Sigmoid colon (tissue), 7 donors: ENCODE results near the gene STPG1. TPM values are rescaled to one million over a fixed set of nuclear protein-coding genes. Genes with fewer than 3 reads are reported as not detected.

ENCODE experiments used
- DNase-seq: peaks from one replicate; pipeline ENCODE4 v3.0.0-alpha.2; 2019
- H3K27ac ChIP-seq, 4 donors: fragments of 200-600 bp; sonication (generic); one replicate each; pipeline ENCODE4 v1.5.1; 2016 to 2019; ENCODE audit warnings: mild to moderate bottlenecking in 1 of 4
- H3K27me3 ChIP-seq, 3 donors: fragments of 200-600 bp; sonication (generic); one replicate each; pipeline ENCODE4 v1.5.1; 2019; ENCODE audit warnings: mild to moderate bottlenecking in 1 of 3
- H3K36me3 ChIP-seq, 4 donors: fragments of 200-600 bp; sonication (generic); one replicate each; pipeline ENCODE4 v1.5.1; 2016 to 2019
- H3K4me1 ChIP-seq, 4 donors: fragments of 200-600 bp; sonication (generic); one replicate each; pipeline ENCODE4 v1.5.1; 2017 to 2019
- H3K4me3 ChIP-seq, 4 donors: fragments of 200-600 bp; sonication (generic); one replicate each; pipeline ENCODE4 v1.5.1; 2017 to 2019; ENCODE audit warnings: mild to moderate bottlenecking in 2 of 4, moderate library complexity in 1 of 4
- H3K9me3 ChIP-seq, 4 donors: fragments of 200-600 bp in 3 of 4; sonication (generic) in 3 of 4; one replicate each; pipeline versions ENCODE4 v1.5.1 to v1.6.1; 2013 to 2019
- EP300 ChIP-seq, 4 donors: sonication (generic); formaldehyde crosslinking; IDR thresholded peaks; one replicate each; pipeline ENCODE4 v1.6.1; 2017; ENCODE audit warnings: antibody characterized with exemption in 4 of 4
- POLR2A ChIP-seq, 2 donors: fragments of 450-650 bp; IDR thresholded peaks; one replicate each; pipeline ENCODE4 v1.6.1; 2016; ENCODE audit warnings: antibody characterized with exemption in 2 of 2, mild to moderate bottlenecking in 2 of 2, moderate library complexity in 2 of 2
- POLR2AphosphoS5 ChIP-seq, 4 donors: sonication (generic); formaldehyde crosslinking; IDR thresholded peaks; one replicate each; pipeline ENCODE4 v1.6.1; 2017; ENCODE audit warnings: antibody characterized with exemption in 4 of 4
- WGBS, 2 donors: extraction: QIAGEN DNeasy Blood & Tissue Kit; methylation state at CpG; one replicate each; pipeline ENCODE4 v1.1.7; 2013; 5-methylcytosine and 5-hydroxymethylcytosine counted together
- intact Hi-C: fragments of 100-400 bp; cut with DNase I; formaldehyde crosslinking; loops from one replicate; pipeline ENCODE4 v1.15.1; 2023
- polyA plus RNA-seq, 3 donors: library from polyadenylated mRNA; stranded (reverse); fragments of 200-250 nt; gene quantifications; one replicate each; pipeline ENCODE4 v1.2.3, GENCODE V29; 2013
- total RNA-seq, 4 donors: library from RNA; depleted of rRNA; stranded (reverse); fragments of >200 nt; gene quantifications; one replicate each; pipeline ENCODE4 v1.1.0, GENCODE V29; 2016
- TF ChIP-seq, protein P1 (sequence below), 4 experiments: fragments of 450-650 bp in 3 of 4; fragments of 200-600 bp in 1 of 4; IDR thresholded peaks; one replicate each; pipeline ENCODE4 v1.5.1; 2016 to 2019; ENCODE audit warnings: antibody characterized with exemption in 4 of 4, mild to moderate bottlenecking in 3 of 4, moderate library complexity in 2 of 4
- donor health status: healthy with polysubstance abuse.
- donor health status: Bipolar disorder and iron deficiency.
- donor health status: healthy.

Gene STPG1
- total and polyA plus RNA-seq, 7 donors, result 2.3 to 12.7 (median 4.6) TPM

GRCh38 chr1:24323281-24323680 is 90.3 kb downstream of the STPG1 start:
- intact Hi-C loops, result no loop called here
- Histone ChIP-seq H3K27ac (no peak overlapping the region), H3K4me1 (peaks cover 0 to 28% (median 15%) of the 10 kb centered on the region in 4 donors), H3K4me3 (no peak overlapping the region), H3K27me3 (peaks cover 0 to 12% (median 3%) of the 10 kb centered on the region in 3 donors), H3K9me3 (no peaks in the 10 kb centered on the region), H3K36me3 (no peaks in the 10 kb centered on the region)
- no peak for DNase-seq
- no peak for TF ChIP-seq POLR2AphosphoS5 (IDR thresholded peaks at IDR 0.05)
- TF ChIP-seq, protein P1, sequence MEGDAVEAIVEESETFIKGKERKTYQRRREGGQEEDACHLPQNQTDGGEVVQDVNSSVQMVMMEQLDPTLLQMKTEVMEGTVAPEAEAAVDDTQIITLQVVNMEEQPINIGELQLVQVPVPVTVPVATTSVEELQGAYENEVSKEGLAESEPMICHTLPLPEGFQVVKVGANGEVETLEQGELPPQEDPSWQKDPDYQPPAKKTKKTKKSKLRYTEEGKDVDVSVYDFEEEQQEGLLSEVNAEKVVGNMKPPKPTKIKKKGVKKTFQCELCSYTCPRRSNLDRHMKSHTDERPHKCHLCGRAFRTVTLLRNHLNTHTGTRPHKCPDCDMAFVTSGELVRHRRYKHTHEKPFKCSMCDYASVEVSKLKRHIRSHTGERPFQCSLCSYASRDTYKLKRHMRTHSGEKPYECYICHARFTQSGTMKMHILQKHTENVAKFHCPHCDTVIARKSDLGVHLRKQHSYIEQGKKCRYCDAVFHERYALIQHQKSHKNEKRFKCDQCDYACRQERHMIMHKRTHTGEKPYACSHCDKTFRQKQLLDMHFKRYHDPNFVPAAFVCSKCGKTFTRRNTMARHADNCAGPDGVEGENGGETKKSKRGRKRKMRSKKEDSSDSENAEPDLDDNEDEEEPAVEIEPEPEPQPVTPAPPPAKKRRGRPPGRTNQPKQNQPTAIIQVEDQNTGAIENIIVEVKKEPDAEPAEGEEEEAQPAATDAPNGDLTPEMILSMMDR (IDR thresholded peaks at IDR 0.05), result no peak
- no peak for TF ChIP-seq EP300 (IDR thresholded peaks at IDR 0.05)
- no peak for TF ChIP-seq POLR2A (IDR thresholded peaks at IDR 0.05)
- WGBS, 2 donors, result 77 to 94% methylated on average over 2 of the region's 2 CpGs

GRCh38 chr1:24322470-24323177 is 91.0 kb downstream of the STPG1 start:
- peak overlapping the region; percentile 46 to 63 (median 52) for H3K4me3 ChIP-seq
- H3K27ac ChIP-seq, result peak overlapping the region; percentile 15 to 68 (median 60)
- H3K27me3 ChIP-seq, result peaks cover 0 to 19% (median 3%) of the 10 kb centered on the region in 3 donors
- peaks cover 0 to 28% (median 15%) of the 10 kb centered on the region in 4 donors for H3K4me1 ChIP-seq
- no peaks in the 10 kb centered on the region for H3K9me3 ChIP-seq
- intact Hi-C loops, result no loop called here
- no peaks in the 10 kb centered on the region for H3K36me3 ChIP-seq
- WGBS, 2 donors, result 35 to 55% methylated on average over 33 of the region's 33 CpGs
- no peak for TF ChIP-seq POLR2AphosphoS5 (IDR thresholded peaks at IDR 0.05)
- DNase-seq, result no peak

DNA sequence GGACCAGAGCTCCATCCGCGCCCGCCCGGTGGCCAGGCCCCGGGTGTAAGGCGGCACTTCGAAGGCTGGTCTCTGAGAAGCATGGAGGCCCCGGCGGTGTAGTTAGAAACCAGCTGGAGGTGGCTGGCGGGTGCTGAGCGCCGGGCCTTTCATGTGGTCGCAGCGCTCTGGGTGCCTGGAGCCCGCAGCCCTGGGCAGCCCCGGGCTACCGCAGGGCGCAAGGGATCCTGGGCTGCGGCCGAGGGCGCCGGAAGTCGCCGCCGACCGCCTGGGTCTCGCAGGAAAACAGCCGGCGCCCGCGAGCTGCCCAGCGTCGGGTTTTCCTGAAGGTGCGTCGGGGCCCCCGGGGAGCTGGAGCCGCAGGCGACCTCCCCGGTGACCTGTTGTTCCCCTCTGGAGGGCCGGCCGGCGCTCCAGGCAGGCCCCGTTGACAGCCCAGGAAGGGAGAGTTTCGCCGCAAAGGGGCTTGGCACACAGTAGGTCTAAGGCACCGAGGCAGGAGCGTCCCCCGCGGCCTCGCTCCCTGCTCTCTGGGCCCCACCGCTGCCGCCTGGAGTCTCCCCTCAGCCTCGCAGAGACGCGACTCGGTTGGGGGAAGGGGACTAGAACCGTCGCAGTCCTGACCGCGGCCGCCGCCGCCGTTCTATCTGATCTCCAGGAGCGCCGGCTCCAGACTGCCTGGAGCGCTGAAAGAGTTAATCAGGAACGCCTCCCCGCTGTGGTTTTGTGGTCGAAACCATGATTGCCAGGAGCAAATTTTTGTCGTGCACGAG is 91.7 kb downstream of the STPG1 start:
- H3K9me3 ChIP-seq, result no peaks in the 10 kb centered on the region
- TF ChIP-seq POLR2AphosphoS5 (IDR thresholded peaks at IDR 0.05), result no peak
- TF ChIP-seq, protein P1 (IDR thresholded peaks at IDR 0.05), result no peak
- no peak for TF ChIP-seq POLR2A (IDR thresholded peaks at IDR 0.05)
- no peak for TF ChIP-seq EP300 (IDR thresholded peaks at IDR 0.05)
- 6 to 9% methylated on average over 72 of the region's 72 CpGs for WGBS, 2 donors
- peak overlapping the region; percentile 15 to 68 (median 60) for H3K27ac ChIP-seq
- DNase-seq, result peak; percentile 73
- H3K4me3 ChIP-seq, result peak overlapping the region; percentile 46 to 63 (median 52)
- H3K4me1 ChIP-seq, result peaks cover 0 to 28% (median 15%) of the 10 kb centered on the region in 4 donors
- H3K27me3 ChIP-seq, result peaks cover 0 to 26% (median 10%) of the 10 kb centered on the region in 3 donors
- H3K36me3 ChIP-seq, result no peaks in the 10 kb centered on the region
- intact Hi-C loops, result no loop called here

GRCh38 chr1:24321126-24321525 is 92.5 kb downstream of the STPG1 start:
- peaks cover 0 to 28% (median 15%) of the 10 kb centered on the region in 4 donors for H3K4me1 ChIP-seq
- no peak for DNase-seq
- peaks cover 0 to 29% (median 12%) of the 10 kb centered on the region in 3 donors for H3K27me3 ChIP-seq
- 86 to 92% methylated on average over 8 of the region's 8 CpGs for WGBS, 2 donors
- intact Hi-C loops, result no loop called here
- H3K27ac ChIP-seq, result no peak overlapping the region
- TF ChIP-seq, protein P1 (IDR thresholded peaks at IDR 0.05), result no peak
- TF ChIP-seq POLR2A (IDR thresholded peaks at IDR 0.05), result no peak
- no peak for TF ChIP-seq EP300 (IDR thresholded peaks at IDR 0.05)
- no peak for TF ChIP-seq POLR2AphosphoS5 (IDR thresholded peaks at IDR 0.05)
- no peaks in the 10 kb centered on the region for H3K9me3 ChIP-seq
- no peaks in the 10 kb centered on the region for H3K36me3 ChIP-seq
- H3K4me3 ChIP-seq, result peak overlapping the region in 2 of 4 donors; percentile 56 to 63

- no peaks in the 10 kb centered on the region for H3K36me3 ChIP-seq
- DNase-seq, result no peak
- intact Hi-C loops, result no loop called here
- no peaks in the 10 kb centered on the region for H3K9me3 ChIP-seq
- no peak overlapping the region for H3K4me3 ChIP-seq
- 75 to 89% methylated on average over 1 of the region's 1 CpG for WGBS, 2 donors
- H3K27me3 ChIP-seq, result peaks cover under 1 to 34% (median 12%) of the 10 kb centered on the region in 3 donors
- no peak overlapping the region for H3K27ac ChIP-seq
- TF ChIP-seq EP300 (IDR thresholded peaks at IDR 0.05), result no peak
- TF ChIP-seq, protein P1 (IDR thresholded peaks at IDR 0.05), result no peak
- no peak for TF ChIP-seq POLR2A (IDR thresholded peaks at IDR 0.05)
- H3K4me1 ChIP-seq, result peaks cover 0 to 28% (median 15%) of the 10 kb centered on the region in 4 donors
Measured at GRCh38 chr1:24319962-24320361, 93.6 kb downstream of the STPG1 start.
